Fibroblast of the conjunctiva (primary cell): ENCODE measurements around the gene GPC6.
"Not testable (repeated sequence)": the region's sequence is repeated elsewhere in the genome, so short reads cannot be mapped to it uniquely, and the experiment has no call there.

Source experiments
- DNase-seq: peaks from one replicate; pipeline ENCODE4 v3.0.0-alpha.2; 2010; ENCODE audit warnings: low read depth

The GPC6 gene

DNA sequence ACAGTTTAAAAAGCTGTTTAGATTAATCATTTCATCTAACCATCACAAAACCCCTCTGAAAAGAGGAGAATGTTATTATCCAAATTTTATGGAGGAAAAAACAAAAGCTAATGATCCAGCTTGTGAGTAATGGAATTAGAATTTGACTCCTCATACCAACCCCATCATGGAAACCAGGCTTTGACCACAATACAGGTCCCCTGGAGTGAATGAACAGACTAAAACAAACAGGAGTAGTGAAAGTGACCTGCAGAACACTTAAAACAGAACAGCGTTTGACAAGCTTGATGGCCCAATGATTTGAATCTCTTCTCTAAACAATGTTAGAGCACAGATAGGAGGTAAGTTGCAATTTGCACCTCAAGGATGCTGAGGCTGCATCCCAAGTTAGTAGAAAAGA lies 1022.9 kb downstream of the GPC6 start:
- peak; percentile 38 for DNase-seq

DNA sequence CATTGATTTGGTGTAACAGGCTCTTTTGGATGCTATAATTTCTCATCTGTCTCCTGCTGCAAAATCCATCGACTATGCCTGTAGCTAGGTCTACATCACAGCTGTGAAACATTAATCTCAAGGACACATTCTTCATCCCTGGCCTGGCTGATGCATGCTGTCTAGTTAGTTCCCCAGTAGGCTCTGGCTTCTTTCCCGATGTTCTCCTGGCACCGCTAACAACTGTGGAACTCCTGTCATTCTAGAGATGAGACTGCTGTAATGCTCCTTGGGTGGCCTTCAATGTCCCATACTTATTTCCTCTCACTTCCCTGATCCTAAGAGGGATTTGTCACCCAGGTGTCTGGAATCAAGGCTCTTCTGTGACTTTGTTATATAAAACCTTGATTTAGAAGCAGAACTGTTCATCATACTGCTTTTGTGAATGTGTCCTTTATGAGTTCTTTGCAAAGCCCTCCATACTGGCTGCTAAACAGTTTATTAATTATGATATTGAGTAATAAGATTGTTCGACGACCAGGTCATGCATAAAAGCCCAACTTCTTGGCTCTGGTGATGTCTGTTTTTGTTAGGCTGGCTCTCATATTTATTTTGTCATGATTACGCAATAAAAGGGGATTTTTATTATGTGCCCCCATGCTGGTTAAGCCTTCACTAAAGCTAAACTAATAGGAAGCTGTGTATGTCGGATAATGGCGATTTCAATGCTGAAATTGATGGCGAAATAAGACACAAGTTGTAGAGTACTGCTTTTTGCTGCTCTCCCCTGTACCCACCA lies 1025.4 kb downstream of the GPC6 start:
- DNase-seq, result peak; percentile 36

DNA sequence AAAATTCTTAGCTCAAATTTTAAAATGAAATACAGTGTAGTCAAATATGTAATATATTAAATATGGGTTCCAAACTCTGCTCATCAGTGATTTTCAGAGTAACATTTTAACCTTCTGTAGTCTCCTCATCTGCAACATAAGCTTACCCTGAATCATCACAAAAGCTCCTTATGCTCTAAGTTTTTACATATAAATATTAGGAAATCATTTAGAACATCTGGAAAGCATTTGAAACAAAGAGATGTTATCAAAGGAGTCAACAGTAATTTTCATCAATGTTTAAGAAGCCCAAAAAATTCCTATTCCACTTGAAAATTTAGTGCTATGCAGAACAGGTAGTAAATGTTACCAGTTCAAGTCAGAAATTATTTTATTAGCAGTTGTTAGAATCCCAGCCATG lies 1028.1 kb downstream of the GPC6 start:
- no peak for DNase-seq

DNA sequence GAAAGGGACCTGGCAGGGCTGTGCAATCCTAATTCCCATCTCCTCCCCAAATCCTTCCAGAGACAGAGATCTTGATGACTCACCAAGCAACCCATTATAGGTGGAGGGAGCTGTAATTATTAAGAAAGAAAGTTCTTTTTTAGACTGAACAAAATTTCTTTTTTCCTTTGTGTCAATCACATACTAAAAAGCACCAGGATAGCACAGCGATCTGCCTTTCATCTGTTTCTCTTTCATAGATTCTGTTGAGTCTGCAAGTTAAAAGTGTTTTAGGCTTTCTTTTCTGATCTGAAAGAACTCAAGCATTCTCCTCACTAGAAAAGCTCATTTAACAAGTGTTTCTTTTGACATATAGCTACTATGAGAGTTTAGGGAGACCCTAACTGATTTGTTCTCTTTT lies 1030.1 kb downstream of the GPC6 start:
- no peak for DNase-seq

DNA sequence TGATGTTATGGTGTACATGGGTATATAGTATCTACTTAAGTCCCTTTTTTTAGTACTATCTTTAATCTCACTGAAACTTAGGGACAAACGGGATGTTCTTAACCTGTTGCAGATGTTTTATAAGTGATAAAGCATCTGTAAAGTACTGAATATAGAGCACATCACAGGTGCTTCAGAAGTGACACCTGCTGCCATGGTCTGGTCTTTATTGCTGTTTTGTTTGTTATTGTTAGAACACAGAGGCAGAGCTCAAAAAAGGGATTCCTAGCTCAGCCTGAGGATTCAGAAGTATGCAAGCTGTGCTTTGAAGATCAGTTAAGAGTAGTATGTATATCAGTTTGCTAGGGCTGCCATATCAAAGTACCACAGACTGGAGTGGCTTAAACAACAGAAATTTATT lies 1033.4 kb downstream of the GPC6 start:
- no peak for DNase-seq

DNA sequence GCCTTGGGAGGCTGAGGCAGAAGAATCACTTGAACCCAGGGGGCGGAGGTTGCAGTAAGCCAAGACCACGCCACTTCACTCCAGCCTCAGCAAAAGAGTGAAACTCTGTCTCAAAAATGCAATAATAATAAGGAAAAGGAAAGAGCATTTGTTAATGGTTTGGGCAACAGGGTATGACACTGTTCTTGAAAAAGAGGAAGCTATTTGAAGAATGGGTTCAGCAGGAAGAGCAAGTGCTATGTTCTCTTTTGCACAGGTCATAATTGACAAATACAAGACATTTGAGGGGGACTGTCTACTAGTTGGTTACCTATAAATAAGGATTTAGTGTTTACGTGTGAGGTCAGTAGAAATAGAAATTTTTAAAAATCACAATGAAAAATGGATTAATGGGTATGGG lies 1034.6 kb downstream of the GPC6 start:
- no peak for DNase-seq

DNA sequence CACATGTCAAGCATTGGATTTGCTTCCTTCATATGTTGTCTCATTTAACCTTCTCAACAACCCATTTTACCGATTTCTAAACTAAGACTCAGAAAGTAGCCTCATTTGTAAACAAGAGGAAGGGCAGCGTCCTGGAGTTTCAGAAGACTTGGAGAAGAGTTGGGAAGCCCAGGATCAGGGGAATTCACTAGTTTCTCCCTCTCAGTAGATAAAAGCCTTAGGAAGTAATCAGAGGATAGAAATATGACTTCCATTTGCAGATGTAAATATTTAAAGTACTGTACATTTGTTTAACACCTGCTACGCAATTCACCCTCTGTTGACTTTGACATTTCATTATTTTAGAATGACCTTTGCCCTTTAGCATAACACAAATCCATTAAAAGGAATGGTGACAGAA lies 1036.4 kb downstream of the GPC6 start:
- no peak for DNase-seq

DNA sequence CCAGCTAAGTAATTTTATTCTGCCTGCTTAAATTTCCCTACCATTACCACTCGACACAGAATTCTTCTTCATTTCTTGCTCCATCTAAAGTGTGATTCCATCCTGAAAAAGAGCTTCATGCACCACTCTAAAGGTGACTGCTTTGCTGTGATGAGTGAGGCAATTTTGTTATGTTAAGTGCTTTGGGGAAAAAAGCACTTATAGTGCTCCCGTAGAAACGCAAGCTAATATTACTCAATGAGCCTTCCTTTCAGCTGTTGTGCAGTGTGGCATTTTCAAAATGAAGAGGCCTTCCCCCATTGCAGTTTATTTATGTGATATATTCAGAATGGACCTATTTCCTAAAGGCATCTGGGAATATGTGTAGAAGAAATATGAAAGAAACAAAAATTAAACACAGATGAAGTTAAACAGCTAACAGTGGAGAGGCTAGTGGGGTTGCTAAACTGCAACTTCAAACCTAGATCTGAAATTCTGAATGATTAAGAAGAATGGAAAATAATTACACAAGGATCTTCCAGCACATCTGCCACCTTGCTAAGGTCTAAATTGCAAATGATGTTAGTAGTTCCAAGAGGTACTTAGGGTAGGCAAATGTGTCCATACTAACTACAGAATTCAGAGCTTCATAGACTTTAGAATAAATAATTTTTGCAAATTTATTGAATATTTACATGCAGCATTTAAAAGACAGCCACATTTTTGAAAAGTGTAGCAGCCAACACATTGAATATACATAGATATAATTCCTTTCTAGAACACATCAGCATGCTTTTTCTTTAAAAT lies 1041.2 kb downstream of the GPC6 start:
- DNase-seq, result no peak

DNA sequence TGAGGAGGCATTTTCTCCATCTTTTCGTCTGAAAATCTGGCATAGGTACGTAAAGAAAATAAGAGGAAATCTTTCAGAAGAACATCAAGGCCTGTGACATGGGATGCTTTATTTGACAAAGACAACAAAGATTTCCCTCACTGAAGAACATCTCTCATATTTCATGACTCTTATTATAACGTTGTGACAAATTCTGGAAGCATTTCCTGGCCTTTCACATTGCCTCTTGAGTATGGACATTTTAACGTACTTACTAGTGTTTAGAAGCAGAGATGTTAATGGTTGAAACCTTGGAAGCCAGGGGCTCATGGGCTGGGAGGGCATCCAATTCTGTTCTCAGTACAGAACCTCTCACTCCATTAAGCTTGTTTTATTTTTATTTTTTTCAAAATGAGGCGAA lies 1042.1 kb downstream of the GPC6 start:
- DNase-seq, result no peak

DNA sequence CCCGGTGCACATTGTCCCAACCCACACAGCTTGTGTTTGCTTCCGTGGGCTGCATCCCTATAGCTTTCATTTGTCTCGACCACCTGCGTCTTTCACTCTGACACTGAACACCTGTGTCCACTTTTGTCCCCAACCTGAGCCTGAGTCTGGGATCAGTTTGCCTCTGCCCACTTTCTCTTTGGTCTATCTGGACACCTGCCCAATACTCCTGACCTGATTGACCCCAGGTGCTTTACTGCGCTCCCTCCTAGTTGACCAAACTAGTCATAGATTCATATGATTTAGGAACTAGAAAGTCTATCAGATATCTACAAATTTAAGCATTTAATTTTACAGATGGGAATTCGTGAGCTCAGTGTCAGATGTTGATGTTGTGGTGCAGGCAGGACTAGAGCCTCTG lies 1043.0 kb downstream of the GPC6 start:
- no peak for DNase-seq

DNA sequence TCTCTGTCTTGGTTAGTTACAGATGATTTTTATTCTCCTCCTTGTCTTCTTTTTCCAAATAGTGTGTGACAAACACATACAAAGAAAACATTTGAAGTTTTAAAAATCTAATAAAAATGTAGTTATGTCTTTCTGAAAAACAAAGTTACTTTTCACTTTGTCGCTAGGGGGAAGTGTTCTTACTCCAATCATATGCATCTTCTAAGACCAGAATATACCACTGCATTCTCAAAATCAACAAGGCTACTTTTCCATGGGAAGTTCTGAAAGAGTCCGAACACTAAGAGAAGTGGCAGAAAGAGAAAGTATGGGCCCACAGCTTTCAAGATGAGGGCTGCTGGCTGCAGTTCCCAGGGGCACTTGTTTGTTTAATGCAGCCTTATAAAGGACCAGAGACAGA lies 1043.9 kb downstream of the GPC6 start:
- no peak for DNase-seq

DNA sequence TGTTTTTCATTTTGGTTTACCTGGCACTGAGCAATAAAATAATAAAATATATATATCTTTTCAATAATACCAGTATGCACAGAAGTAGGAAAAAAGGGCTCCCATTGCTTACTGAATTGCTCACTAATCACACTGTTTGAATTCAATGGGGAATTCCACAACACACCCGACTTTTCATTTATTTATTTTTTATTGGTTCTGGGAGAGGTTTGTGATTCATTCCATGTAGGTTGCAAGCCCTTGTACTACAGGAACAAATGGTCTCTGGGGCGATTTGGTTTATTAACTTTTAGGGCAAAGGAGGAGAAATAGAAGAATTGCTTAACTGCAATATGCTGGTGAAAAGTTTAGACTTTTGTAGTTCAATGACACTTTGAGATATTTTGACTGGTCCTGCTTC lies 1045.4 kb downstream of the GPC6 start:
- no peak for DNase-seq

DNA sequence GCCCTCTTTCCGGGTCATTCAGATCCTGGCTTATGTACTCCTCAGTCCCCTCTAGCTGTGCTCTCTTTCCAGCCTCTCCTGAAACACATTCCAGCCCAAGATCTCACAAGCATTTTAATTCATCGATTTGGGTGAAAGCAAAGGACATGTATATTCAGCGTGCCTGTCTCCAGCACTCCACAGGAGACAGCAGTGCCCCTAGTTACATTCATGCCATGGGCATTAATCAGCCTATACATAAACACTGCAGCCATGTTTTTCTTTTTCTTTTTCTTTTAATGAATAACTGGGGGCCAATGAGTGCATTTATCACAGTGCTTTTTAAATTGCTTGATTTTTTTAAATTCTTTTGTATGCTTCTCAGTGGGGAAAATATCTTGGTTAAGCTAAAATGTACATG lies 1053.7 kb downstream of the GPC6 start:
- no peak for DNase-seq

DNA sequence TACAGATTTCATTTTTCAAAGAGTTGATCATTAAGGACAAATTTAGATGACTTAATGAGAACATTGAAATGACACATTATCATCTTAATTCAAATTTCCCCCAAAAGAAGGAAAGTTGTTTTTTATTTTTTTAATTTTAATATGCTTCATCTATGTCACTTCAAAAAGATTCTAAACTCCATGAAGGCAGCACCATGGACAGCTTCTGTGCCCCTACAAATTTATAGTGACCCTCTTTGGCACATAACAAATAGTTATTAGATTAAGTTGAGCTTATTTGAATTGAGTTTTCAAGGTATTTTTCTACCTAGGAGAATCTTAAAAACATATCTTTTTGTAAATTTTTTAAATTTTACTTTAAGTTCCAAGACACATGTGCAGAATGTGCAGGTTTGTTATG lies 1054.2 kb downstream of the GPC6 start:
- no peak for DNase-seq

DNA sequence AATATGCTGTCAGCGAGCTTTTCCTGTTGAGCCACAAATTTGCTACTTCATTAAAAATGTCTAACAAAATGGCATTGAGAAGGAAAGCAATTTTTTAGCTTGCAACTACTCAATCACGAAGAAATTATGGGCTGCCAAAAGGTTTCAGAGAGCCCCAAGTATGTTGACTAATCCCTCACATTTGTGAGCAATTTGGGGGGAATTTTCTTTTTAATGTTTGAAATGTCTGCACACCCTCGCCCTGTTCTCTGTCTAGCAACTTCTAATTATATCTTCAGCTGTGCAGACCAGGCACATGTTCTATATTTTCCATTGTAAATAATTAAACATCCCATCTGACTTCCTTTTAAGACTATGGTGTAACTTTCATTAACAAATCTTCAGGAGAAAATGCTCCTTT lies 1060.0 kb downstream of the GPC6 start:
- no peak for DNase-seq

DNA sequence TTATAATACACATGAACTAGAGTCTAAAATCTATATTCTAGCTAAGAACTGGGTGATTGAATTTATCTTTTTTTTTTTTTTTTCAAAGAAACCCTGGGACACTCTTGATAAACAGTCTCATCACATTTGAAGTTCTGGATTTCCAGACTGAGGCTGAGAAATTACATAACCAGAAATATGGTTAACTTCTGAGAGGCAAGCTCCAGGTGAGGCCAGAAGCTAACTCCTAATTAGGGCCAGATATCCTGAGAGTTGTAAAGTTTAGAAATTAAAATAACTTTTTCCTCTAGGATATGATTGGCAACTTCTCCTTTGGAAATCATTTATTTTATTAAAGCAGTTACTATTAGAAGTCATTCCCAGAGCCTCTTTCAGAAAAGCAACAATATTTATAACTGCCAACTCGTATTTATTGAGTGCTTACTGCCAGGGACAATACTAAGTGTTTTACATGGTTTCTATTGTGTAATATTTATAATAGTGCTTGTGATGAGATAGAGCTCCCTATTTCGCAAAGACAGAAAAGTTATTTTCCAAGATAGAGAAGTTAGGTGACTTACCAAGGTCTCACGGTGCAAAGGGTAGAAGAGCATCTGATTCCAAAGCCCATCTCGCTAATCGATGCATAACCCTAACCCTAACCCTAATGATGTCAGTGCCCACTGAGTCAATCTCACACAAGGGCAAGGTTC lies 1065.2 kb downstream of the GPC6 start:
- DNase-seq, result no peak

DNA sequence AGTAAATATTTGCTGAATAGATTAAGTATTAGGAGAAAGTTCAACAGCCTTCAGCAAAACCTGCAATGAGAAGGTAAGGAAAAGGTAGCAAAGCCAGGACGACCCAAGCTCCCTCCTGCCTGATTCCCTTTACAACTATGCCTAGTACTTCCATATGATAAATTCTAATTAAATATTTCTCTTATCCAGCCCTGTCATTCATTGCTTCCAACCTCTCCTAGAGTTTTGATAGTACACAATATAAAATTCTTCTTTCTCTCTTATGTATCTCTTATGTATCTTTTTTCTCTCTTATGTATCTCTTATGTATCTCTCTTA lies 1065.7 kb downstream of the GPC6 start:
- no peak for DNase-seq

DNA sequence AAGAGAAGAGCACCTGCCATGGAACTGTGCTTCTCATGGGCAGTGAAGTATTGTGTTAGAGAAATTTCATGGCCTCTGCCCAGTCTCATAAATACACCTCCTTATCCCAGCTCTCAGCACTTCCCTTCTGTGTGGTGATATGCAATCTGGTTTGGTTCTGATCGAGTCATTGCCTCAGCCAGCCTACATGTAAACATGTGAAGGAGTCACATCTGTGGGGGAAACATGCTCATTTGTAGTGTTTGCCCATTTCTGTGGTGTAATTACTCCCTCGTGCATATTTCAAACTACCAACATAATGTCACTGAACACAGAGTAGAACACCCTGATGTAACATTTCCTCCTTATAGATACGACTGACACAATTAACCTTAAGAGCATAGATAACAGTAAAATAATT lies 1069.9 kb downstream of the GPC6 start:
- DNase-seq, result no peak

DNA sequence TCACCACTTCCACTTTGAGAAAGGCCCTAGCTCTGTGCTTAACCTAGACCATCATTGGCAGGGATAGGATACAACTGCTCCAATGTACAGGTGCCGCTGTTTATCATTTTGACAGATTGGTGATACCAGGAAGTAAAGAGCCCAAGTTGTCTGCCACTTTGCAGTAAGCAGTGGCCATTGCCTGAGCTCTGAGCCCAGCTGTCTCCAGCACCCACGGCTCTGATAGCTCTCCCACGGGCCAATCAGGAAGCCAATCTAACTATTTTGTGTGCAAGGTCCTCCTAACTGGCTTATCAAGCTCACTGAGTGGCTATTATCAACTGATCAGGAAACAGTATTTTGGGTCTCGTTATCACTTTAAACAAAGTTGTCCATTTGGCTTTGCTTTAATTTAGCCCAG lies 1071.7 kb downstream of the GPC6 start:
- DNase-seq, result no peak

DNA sequence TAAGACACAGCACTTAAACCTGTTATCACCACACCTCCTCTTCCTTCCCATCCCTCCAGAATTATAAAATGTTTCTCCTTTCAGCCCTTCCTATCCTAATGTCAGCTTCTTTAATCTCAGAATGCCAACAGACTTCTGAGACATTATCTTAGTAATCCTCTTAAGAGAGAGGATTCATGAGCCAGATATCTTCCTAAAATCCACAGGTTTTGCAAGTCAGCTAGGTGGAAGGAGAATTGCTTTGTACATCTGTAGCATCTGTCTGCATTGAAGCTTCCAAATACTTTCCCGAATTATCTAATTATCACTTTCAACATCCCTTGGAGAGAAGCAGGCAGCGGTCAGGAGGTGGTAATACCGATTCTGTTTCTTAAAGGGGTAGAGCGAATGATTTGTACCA lies 1073.8 kb downstream of the GPC6 start:
- DNase-seq, result no peak

DNA sequence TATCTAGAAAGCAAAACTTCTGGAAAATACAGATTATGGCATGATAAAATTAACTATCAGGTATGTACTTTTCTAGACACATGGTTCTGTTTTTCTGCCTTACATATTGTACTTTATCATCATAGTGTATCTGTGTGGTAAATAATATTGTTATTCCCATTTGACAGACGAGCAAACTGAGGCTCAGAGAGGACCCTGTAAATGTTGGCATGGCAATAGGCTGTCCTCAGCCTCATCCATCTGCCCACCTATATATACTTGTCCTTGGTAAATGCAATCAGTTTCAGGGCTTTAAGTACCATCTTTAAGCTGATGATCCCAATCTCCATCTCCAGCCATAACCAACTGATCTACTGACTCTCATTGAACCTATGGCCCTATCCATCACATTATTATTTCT lies 1074.9 kb downstream of the GPC6 start:
- no peak for DNase-seq

DNA sequence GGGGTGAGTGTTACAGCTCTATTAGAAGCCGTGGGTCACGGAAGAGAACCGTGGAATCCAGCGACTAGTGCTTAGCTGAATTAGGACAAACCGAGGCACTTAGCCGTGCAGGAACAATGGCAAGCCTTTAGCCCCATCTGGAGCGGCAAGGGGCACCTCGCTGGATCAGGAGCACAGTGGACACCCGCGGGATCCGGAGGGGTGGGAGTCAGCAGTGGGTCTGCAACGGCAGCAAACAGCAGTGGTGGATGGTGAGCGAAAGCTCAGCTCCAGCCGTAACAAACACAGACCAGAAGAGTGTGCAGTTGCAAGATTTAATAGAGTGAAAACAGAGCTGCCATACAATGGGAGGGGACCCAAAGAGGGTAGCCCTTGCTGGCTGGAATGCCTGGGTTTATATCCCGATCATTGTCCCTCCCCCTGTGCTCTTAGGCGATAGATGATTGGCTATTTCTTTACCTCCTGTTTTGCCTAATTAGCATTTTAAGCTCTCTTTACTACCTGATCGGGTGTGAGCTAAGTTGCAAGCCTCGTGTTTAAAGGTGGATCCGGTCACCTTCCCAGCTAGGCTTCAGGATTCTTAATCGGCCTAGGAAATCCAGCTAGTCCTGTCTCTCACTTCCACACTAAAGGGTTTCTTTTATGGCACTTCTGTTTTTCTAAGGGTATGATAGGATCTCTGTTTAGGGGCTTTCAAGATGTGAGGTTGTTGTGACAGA lies 1076.4 kb downstream of the GPC6 start:
- DNase-seq, result not testable (repeated sequence)
